Prostate gland (tissue), 2 donors: ENCODE measurements around the gene TOM1L2.

Source experiments
- POLR2A ChIP-seq: fragments of 450-650 bp; IDR thresholded peaks from one replicate; pipeline ENCODE4 v1.6.1; 2016; ENCODE audit warnings: antibody characterized with exemption, mild to moderate bottlenecking
- POLR2AphosphoS5 ChIP-seq: sonication (generic); formaldehyde crosslinking; IDR thresholded peaks from one replicate; pipeline ENCODE4 v1.6.1; 2017; ENCODE audit warnings: antibody characterized with exemption
- TF ChIP-seq, protein P1 (sequence below), 4 experiments: fragments of 200-600 bp in 2 of 4; fragments of 450-650 bp in 2 of 4; sonication (generic) in 2 of 4; IDR thresholded peaks; 1 replicate in 3 of 4; 2 replicates in 1 of 4; pipeline ENCODE4 v1.5.1; 2016 to 2019; ENCODE audit warnings: antibody characterized with exemption in 4 of 4, mild to moderate bottlenecking in 2 of 4, moderate library complexity in 2 of 4

DNA sequence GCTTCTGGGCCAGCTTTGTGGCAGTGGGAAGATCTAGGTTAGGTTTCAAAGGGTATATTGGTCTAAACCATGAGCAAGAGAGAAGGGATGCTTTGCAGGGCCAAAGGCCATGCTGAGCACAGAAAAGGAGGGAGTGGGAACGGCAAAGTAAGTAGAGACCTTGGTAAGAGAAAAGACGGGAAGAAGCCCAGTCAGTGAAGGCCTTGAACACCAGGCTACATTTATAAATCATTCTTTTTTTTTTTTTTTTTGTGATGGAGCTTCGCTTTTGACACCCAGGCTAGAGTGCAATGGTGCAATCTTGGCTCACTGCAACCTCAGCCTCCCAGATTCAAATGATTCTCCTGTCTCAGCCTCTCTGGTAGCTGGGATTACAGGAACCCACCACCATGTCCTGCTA, 18.1 kb downstream of the TOM1L2 start:
- TF ChIP-seq, protein P1, sequence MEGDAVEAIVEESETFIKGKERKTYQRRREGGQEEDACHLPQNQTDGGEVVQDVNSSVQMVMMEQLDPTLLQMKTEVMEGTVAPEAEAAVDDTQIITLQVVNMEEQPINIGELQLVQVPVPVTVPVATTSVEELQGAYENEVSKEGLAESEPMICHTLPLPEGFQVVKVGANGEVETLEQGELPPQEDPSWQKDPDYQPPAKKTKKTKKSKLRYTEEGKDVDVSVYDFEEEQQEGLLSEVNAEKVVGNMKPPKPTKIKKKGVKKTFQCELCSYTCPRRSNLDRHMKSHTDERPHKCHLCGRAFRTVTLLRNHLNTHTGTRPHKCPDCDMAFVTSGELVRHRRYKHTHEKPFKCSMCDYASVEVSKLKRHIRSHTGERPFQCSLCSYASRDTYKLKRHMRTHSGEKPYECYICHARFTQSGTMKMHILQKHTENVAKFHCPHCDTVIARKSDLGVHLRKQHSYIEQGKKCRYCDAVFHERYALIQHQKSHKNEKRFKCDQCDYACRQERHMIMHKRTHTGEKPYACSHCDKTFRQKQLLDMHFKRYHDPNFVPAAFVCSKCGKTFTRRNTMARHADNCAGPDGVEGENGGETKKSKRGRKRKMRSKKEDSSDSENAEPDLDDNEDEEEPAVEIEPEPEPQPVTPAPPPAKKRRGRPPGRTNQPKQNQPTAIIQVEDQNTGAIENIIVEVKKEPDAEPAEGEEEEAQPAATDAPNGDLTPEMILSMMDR (IDR thresholded peaks at IDR 0.05) = no peak
- TF ChIP-seq POLR2A = no peak
- TF ChIP-seq POLR2AphosphoS5 = no peak
